Activated CD4-positive, alpha-beta T cell treated with anti-CD3 and anti-CD28 coated beads, Interleukin-2, amount 10 ng/mL, durations not matched to agents 7 days and 5 days (primary cell): Measurements from ENCODE around the gene SNX9. TPM values are rescaled to one million over a fixed set of nuclear protein-coding genes. Genes with fewer than 3 reads are reported as not detected.
A peak's percentile ranks its signal among the peaks of the same experiment; 100 is the strongest.

Experiments used
- CTCF ChIA-PET: fragments of 350-600 bp; sonication (Branson Sonifier 250); formaldehyde crosslinking; loops from one replicate; lab custom pipeline; 2021; ENCODE audit warnings: antibody characterized with exemption; lab: Charles Lee
- POLR2A ChIA-PET: fragments of 350-600 bp; sonication (Branson Sonifier 250); formaldehyde crosslinking; loops from one replicate; lab custom pipeline; 2021; ENCODE audit warnings: antibody characterized with exemption; lab: Charles Lee
- DNase-seq: peaks from one replicate; pipeline ENCODE4 v3.0.0-alpha.2; 2020
- H3K27ac Mint-ChIP-seq: one replicate; pipeline ENCODE4 v1.8.0; 2021; ENCODE audit warnings: mild to moderate bottlenecking, moderate library complexity, mixed read lengths
- H3K27me3 Mint-ChIP-seq: one replicate; pipeline ENCODE4 v1.8.0; 2021; ENCODE audit warnings: mixed read lengths
- H3K36me3 Mint-ChIP-seq: one replicate; pipeline ENCODE4 v1.8.0; 2021; ENCODE audit warnings: low read depth, mixed read lengths
- H3K4me1 Mint-ChIP-seq: one replicate; pipeline ENCODE4 v1.8.0; 2021; ENCODE audit warnings: mixed read lengths
- H3K4me3 Mint-ChIP-seq: one replicate; pipeline ENCODE4 v1.8.0; 2021; ENCODE audit warnings: mild to moderate bottlenecking, moderate library complexity, mixed read lengths
- H3K9me3 Mint-ChIP-seq: one replicate; pipeline ENCODE4 v1.8.0; 2021; ENCODE audit warnings: mixed read lengths
- total RNA-seq, 2 experiments: library from RNA; stranded (reverse); gene quantifications; one replicate each; pipeline ENCODE4 v1.2.3, GENCODE V29; 2021

Gene SNX9
- total RNA-seq, 2 experiments from 2014 or later, result 9.4 to 10.7 TPM

DNA sequence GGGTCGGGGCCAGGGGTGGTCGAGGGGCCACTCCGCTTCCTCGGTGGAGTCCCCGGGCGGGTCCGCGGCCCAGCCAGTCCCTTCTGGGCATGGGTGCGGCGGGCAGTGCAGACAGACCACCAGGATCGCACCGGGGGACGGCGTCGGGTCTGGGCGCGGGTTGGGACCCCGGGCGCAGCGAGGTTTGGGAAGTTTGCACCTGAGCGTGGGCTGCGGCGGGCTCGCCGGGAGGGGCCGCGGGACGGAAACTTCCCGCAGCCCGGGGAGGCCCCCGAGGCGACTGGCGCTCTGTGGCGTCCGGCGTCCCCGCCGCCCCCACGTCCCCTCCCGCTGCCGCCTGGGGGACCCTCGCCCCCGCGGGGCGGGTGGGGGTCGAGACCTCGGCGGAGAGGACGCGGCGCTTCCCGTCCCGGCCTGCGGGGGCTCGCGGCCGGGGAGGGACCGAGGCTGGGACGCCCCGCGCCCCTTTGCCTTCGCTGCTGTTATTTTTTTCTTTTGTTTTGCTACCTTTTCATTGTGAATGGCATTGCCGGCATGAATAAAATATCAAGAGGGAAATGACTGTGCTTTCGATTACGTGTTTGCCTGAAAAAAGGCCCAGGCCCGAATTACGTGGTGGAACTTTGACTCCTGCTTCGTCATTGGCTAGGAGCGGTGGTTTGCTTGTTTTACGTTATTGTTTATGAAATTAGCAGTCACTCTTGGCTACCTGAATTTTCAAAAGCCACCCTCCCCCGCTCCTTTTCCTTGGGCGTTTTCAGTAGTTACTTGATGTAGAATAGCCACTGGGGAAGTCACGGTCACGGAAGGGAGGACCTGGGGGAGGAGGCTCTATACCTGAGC is 703 bp downstream of the SNX9 start:
- CTCF ChIA-PET, result interaction anchor here (0.6 kb wide), 1 partner anchor 33 kb away, joined by 3 read pairs; no protein-coding TSS in a partner anchor
- Mint-ChIP-seq H3K9me3 (no peaks in the 10 kb centered on the region), H3K4me3 (peak overlapping the region; percentile 79), H3K36me3 (peaks cover 7% of the 10 kb centered on the region), H3K27ac (peak overlapping the region; percentile 89), H3K4me1 (peaks cover 26% of the 10 kb centered on the region), H3K27me3 (peaks cover 35% of the 10 kb centered on the region)
- POLR2A ChIA-PET, result no interaction called here
- DNase-seq, result peak; percentile 76

DNA sequence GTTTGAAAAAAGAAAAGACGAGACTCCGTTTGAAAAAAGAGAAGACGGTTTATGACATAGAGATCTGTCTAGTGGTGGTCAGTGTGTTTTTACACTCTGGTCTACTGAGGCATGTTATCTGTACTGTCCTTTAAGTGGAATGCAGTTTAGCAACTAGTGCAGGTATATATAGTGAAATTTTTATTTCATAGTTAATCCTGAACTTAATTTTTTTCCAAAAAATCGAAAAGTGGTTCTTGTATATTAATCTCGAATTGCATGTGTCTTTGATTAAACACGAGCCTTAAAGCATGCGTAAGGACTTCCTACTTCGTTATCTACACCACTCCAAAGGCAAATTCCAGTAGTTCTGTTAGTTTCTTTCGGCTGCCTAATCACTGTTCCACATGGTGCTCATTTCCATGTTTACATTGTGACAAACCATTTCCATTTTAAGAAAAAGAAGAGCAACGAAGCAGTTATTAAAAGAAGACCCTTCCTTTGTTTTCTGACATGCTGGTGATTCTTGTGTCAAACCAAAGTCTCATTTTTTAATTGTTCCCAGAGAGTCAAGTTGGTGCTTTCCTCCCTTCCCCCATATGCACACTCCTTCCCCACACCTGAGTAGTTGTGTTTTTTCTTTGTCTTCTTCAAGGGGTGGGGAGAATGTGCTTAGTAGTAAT is 2.3 kb downstream of the SNX9 start:
- Mint-ChIP-seq H3K4me3 (peak overlapping the region; percentile 79), H3K36me3 (peaks cover 7% of the 10 kb centered on the region), H3K4me1 (peaks cover 28% of the 10 kb centered on the region), H3K9me3 (no peaks in the 10 kb centered on the region), H3K27ac (no peak overlapping the region), H3K27me3 (peaks cover 25% of the 10 kb centered on the region)
- CTCF ChIA-PET, result no interaction called here
- DNase-seq, result no peak
- POLR2A ChIA-PET, result no interaction called here

DNA sequence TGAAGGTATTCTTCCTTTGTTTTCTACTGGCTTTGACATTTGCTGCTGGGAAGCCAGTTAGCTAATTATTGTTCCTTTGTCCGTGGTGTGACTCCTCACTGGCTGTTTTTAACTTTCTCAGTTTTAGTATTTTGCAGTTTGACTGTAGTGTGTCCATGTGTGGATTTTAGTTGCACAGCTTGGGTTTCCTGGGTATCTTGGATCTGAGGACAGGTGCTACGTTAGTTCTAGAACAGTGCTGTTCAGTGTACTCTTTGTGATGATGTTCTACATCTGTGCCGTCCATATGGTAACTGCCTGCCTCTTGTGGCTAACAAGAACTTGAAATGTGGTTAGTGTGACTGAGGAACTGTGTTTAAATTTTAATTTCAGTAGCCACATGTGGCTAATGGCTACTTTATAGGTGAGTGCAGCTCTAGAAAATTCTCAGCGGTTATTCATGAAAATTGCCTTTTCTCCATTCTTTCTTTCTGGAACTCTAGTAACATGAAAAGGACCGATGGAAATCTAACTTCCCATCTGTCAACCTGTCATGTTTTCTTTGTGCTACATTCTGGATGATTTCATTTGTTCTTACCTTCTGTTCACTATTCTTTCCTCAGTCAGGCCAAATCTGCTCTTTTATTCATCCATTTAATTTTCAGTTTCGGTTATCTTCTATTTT is 7.4 kb downstream of the SNX9 start:
- H3K4me3 Mint-ChIP-seq, result no peak overlapping the region
- DNase-seq, result no peak
- H3K4me1 Mint-ChIP-seq, result peaks cover 40% of the 10 kb centered on the region
- H3K9me3 Mint-ChIP-seq, result peaks cover 17% of the 10 kb centered on the region
- H3K27ac Mint-ChIP-seq, result no peak overlapping the region
- peaks cover 2% of the 10 kb centered on the region for H3K27me3 Mint-ChIP-seq
- CTCF ChIA-PET, result interaction anchor here (1.0 kb wide), 1 partner anchor 74 kb away, joined by 3 read pairs; no protein-coding TSS in a partner anchor
- POLR2A ChIA-PET, result no interaction called here
- H3K36me3 Mint-ChIP-seq, result peaks cover 22% of the 10 kb centered on the region

DNA sequence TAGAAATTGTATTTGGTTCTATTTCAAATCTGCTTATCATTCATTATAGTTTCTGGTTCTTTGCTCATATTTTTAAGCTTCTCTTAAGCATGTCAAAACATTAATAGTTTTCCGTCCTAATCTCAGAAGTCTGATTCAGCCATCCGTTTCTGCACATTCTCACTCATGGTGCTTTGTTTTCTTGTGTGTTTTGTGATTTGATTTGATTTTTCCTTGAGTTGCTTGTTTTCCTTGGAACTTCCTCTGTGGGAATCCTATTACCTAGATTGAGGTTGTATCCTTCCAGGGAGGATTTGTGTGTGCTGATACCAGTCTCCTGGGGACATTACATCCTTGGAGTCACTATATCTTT is 7.9 kb downstream of the SNX9 start:
- Mint-ChIP-seq H3K9me3 (peaks cover 17% of the 10 kb centered on the region), H3K4me1 (peaks cover 36% of the 10 kb centered on the region), H3K4me3 (no peak overlapping the region), H3K27me3 (peaks cover 2% of the 10 kb centered on the region), H3K27ac (no peak overlapping the region), H3K36me3 (peaks cover 22% of the 10 kb centered on the region)
- ChIA-PET CTCF (interaction anchor here (1.0 kb wide), 1 partner anchor 75 kb away, joined by 3 read pairs; no protein-coding TSS in a partner anchor), POLR2A (no interaction called here)
- DNase-seq, result no peak

DNA sequence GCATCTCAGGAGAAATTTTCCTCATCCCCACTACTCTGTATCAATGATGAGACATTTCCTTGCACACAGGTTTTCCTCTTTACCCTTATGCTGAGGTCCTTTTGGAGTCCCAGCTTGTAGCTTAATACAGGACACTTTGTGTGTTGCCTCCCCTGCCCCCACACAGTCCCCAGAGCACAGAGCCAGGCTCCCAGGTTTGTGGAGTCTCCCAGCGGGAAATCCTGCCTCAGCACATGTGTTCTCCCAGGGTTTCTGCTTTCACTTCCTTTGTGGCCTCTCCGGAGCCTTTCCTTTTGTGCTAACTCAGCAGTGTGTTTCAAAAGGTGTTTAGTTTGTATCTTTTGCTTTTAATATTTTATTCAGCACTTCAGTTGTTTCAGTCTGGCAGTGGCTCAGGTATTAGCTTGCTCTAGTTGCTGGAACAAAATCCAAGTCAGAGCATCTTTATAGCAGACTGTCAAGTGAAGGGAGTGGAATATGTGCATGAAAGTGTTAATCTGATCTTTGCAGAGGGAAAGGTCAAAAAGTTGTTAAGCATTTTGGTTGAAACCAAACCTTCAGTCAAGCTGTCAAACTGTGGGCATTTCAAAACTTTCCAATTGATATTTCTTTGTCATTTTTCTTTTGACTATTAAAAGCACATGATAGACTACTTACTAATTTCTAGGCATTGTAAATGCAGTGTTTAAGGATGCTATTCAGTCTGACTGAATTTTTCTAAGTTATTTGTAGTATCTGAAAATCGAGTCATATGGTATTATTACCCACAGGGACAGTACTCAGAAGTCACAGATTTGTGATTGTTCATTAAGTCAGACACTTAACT is 8.6 kb downstream of the SNX9 start:
- Mint-ChIP-seq H3K36me3 (peaks cover 22% of the 10 kb centered on the region), H3K9me3 (peaks cover 17% of the 10 kb centered on the region), H3K4me3 (no peak overlapping the region), H3K27me3 (peaks cover 2% of the 10 kb centered on the region), H3K27ac (no peak overlapping the region), H3K4me1 (peaks cover 36% of the 10 kb centered on the region)
- ChIA-PET POLR2A (no interaction called here), CTCF (interaction anchor here (0.9 to 1.0 kb wide), 2 partner anchors 29 to 76 kb away, joined by 3 read pairs; no protein-coding TSS in a partner anchor)
- DNase-seq, result no peak

DNA sequence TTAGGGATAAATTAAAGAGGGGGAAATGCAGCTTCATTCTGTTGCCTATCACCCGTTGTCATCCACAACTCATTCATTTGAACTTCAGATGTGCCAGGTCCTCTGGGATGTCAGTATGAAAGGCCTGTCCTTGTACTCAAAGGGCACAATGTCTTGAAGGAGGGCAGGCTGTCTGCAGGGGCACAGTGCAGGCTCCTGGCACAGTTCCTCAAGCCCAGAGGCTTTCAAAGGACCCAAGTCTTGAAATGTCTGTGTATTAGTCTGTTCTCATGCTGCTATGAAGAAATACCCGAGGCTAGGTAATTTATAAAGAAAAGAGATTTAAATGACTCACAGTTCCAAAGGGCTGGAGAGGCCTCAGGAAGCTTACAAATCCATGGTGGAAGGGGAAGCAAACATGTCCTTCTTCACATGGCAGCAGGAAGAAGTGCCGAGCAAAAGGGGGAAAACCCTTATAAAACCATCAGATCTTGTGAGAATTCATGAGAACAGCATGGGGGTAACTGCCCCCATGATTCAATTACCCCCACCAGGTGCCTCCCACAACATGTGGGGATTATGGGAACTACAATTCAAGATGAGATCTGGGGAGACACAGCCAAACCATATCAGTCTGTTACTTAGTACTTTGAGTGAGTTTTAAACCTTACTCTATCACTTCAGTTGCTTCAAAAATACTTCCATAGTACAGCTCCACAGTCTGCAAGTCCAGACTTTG is 9.4 kb downstream of the SNX9 start:
- peaks cover 2% of the 10 kb centered on the region for H3K27me3 Mint-ChIP-seq
- ChIA-PET CTCF (interaction anchor here (0.9 kb wide), 1 partner anchor 28 kb away, joined by 3 read pairs; no protein-coding TSS in a partner anchor), POLR2A (no interaction called here)
- DNase-seq, result no peak
- peaks cover 17% of the 10 kb centered on the region for H3K9me3 Mint-ChIP-seq
- H3K36me3 Mint-ChIP-seq, result peaks cover 22% of the 10 kb centered on the region
- H3K4me3 Mint-ChIP-seq, result no peak overlapping the region
- H3K4me1 Mint-ChIP-seq, result peaks cover 36% of the 10 kb centered on the region
- H3K27ac Mint-ChIP-seq, result no peak overlapping the region

DNA sequence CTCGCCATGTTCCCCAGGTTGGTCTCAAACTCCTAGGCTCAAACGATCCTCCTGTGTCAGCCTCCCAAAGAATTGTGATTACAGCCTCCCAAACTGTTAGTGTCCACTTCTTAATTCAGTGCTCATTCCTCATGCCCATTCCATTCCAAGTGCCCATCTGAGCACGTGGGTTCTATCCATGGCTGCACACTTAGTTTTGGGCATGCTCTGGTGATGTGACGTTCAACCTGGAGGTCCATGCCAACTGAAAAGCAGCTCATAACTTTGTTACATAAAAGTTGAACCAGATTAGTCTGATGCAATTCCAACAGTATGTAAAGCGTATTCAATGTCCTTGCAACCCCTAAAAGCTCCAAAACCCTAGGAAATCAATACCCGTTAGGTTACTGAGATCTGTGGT is 11.5 kb downstream of the SNX9 start:
- peaks cover 2% of the 10 kb centered on the region for H3K27me3 Mint-ChIP-seq
- no peak for DNase-seq
- H3K27ac Mint-ChIP-seq, result no peak overlapping the region
- H3K36me3 Mint-ChIP-seq, result peaks cover 22% of the 10 kb centered on the region
- H3K9me3 Mint-ChIP-seq, result peaks cover 17% of the 10 kb centered on the region
- ChIA-PET POLR2A (no interaction called here), CTCF (interaction anchor here (0.7 to 1.5 kb wide), 4 partner anchors 12 to 78 kb away, joined by 3 to 6 read pairs (median 3); no protein-coding TSS in a partner anchor)
- H3K4me3 Mint-ChIP-seq, result no peak overlapping the region
- peaks cover 36% of the 10 kb centered on the region for H3K4me1 Mint-ChIP-seq

DNA sequence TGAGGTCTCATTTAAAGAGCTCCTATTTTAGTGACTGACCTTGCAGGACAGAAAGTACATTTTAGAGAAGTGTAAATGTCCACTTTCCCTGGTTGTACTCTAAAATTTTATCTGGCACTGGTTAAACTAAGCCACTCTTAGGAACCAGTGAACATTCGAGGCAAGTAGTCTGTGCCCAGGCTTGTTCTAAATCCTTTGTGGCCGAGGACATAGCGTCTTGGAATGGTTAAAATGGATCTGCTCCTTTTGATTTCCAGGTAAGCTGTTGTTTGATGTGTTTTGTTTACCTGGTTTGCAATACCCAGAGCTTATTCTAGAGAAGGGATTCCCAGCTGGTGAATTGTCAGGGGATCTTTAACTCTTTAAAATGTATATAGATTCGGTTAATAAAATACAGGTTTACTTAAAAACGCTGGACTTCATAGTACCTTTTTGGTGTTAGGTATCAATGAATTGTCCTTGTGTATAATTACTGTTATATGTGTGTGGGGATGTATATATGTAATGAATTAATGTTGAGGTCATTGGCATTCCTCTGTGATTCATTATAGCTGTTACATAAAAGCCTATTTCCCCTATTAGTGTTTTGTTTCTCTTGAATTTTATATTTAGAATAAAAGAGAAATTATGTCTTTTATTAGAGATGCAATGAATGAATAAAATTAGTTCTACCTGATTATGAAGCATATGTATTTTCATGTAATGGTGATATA is 15.8 kb downstream of the SNX9 start:
- CTCF ChIA-PET, result interaction anchor here (0.9 kb wide), 1 partner anchor 53 kb away, joined by 3 read pairs; no protein-coding TSS in a partner anchor
- POLR2A ChIA-PET, result no interaction called here
- no peaks in the 10 kb centered on the region for H3K36me3 Mint-ChIP-seq

DNA sequence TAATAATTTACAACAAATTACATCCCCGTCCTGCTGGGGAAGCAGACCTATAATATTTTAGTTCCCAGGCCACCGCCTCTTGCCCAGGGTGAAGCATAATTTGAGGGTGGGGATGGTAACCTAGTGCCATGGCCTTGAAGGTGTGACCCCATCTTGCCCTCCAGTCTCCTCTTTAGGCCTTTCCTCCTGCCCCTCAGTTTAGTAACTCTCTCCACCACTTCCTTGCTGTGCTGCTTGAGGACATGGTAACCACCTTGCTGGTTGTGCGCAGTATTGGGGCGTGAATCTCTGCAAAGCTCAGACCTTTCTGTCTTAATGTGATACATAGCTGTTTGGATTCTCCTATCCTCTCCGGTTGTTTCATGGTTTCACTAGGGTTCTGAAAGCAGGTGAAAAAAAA is 16.6 kb downstream of the SNX9 start:
- Mint-ChIP-seq H3K4me1 (peaks cover 21% of the 10 kb centered on the region), H3K9me3 (no peaks in the 10 kb centered on the region), H3K27ac (no peak overlapping the region), H3K27me3 (no peaks in the 10 kb centered on the region), H3K4me3 (no peak overlapping the region), H3K36me3 (no peaks in the 10 kb centered on the region)
- DNase-seq, result no peak
- ChIA-PET CTCF (interaction anchor here (0.8 to 1.1 kb wide), 3 partner anchors 11 to 76 kb away, joined by 3 to 4 read pairs (median 3); no protein-coding TSS in a partner anchor), POLR2A (no interaction called here)

More for the DNA sequence above, 15.8 kb downstream of the SNX9 start:
- DNase-seq, result no peak
- Mint-ChIP-seq H3K9me3 (no peaks in the 10 kb centered on the region), H3K27me3 (no peaks in the 10 kb centered on the region), H3K27ac (no peak overlapping the region), H3K4me1 (peaks cover 23% of the 10 kb centered on the region), H3K4me3 (no peak overlapping the region)

DNA sequence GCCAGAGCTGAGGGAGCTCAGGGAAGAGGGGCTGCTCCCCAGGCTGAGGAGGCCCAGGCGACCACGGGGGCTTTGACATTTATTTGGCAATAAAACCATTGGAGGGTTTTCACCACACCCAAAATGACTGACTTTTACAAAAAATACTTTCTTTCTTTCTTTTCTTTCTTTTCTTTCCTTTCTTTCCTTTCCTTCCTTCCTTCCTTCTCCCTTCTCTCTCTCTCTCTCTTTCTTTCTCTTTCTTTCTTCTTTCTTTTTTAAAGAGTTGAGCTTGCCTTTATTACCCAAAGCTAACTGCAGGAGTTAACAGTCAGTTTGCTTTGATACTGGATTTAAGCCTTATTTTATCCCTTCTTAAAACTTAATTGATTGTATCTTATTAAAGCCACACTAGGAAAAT is 17.2 kb downstream of the SNX9 start:
- H3K4me1 Mint-ChIP-seq, result peaks cover 21% of the 10 kb centered on the region
- no peak for DNase-seq
- POLR2A ChIA-PET, result no interaction called here

DNA sequence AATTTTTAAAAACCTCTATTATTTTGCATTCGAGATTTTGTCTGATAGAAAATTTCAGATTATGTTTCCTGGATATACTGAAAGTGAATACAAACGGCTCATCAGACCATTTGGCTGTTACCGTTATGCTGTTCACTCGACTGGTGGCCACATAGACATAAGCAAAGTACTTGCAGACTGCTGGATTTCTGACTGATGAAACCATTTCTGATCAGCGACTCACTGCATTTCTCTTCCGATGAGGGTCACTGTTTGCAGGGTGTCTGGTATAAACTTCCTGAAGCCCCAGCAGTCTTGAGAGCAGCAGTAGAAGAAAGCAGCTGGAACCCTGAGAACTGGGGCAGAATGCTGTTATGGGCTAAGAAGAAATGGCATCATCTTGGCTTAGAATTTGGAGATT is 17.7 kb downstream of the SNX9 start:
- no peak overlapping the region for H3K27ac Mint-ChIP-seq
- ChIA-PET CTCF (interaction anchor here (0.6 to 1.5 kb wide), 4 partner anchors 10 to 53 kb away, joined by 3 to 4 read pairs (median 4); no protein-coding TSS in a partner anchor), POLR2A (no interaction called here)
- no peak overlapping the region for H3K4me3 Mint-ChIP-seq
- no peaks in the 10 kb centered on the region for H3K9me3 Mint-ChIP-seq
- no peak for DNase-seq
- no peaks in the 10 kb centered on the region for H3K36me3 Mint-ChIP-seq
- no peaks in the 10 kb centered on the region for H3K27me3 Mint-ChIP-seq
- peaks cover 26% of the 10 kb centered on the region for H3K4me1 Mint-ChIP-seq

More for the DNA sequence above, 17.2 kb downstream of the SNX9 start:
- H3K27me3 Mint-ChIP-seq, result no peaks in the 10 kb centered on the region
- CTCF ChIA-PET, result interaction anchor here (0.6 to 1.5 kb wide), 5 partner anchors 10 to 77 kb away, joined by 3 to 4 read pairs (median 3); no protein-coding TSS in a partner anchor
- H3K4me3 Mint-ChIP-seq, result no peak overlapping the region
- H3K36me3 Mint-ChIP-seq, result no peaks in the 10 kb centered on the region
- no peaks in the 10 kb centered on the region for H3K9me3 Mint-ChIP-seq
- H3K27ac Mint-ChIP-seq, result peak overlapping the region; percentile 28
